Endometrium (tissue), 2 donors: ENCODE measurements around the gene TSHZ2.

Experiments
- FAIRE-seq: peaks from 2 replicates; lab custom pipeline; 2012; peaks lifted over from hg19 to GRCh38; lab: Jason Lieb, UNC
- donor health status: control.
- donor health status: control.

Gene TSHZ2

GRCh38 chr20:52972190-52972937 lies at the start of gene TSHZ2:
Gene TSHZ2 (plus strand): TSS chr20:52972358. CDS start chr20:52973294, 936 bp downstream.
- FAIRE-seq: no peak

- no peak for FAIRE-seq
These were observed 49.7 kb upstream of the TSHZ2 start for GRCh38 chr20:52922436-52922835.

GRCh38 chr20:52923123-52923937 lies 48.8 kb upstream of the TSHZ2 start:
- FAIRE-seq: peak; percentile 33

- no peak for FAIRE-seq
These were observed 47.5 kb upstream of the TSHZ2 start for GRCh38 chr20:52924411-52925271.

GRCh38 chr20:52926505-52926904 lies 45.7 kb upstream of the TSHZ2 start:
- no peak for FAIRE-seq

- no peak for FAIRE-seq
These were observed 38.3 kb upstream of the TSHZ2 start for GRCh38 chr20:52933867-52934266.

GRCh38 chr20:52936351-52937340 lies 35.5 kb upstream of the TSHZ2 start:
- no peak for FAIRE-seq

GRCh38 chr20:52937591-52938100 lies 34.5 kb upstream of the TSHZ2 start:
- no peak for FAIRE-seq

GRCh38 chr20:52939141-52939540 lies 33.0 kb upstream of the TSHZ2 start:
- no peak for FAIRE-seq

- no peak for FAIRE-seq
These were observed 30.4 kb upstream of the TSHZ2 start for GRCh38 chr20:52941808-52942207.

GRCh38 chr20:52943185-52943841 lies 28.8 kb upstream of the TSHZ2 start:
- no peak for FAIRE-seq

- FAIRE-seq: no peak
These were observed 26.9 kb upstream of the TSHZ2 start for GRCh38 chr20:52945268-52945667.

- peak; percentile 54 for FAIRE-seq
These were observed 26.2 kb upstream of the TSHZ2 start for GRCh38 chr20:52945862-52946522.

GRCh38 chr20:52948491-52948890 lies 23.7 kb upstream of the TSHZ2 start:
- no peak for FAIRE-seq

GRCh38 chr20:52953020-52953419 lies 19.1 kb upstream of the TSHZ2 start:
- FAIRE-seq: no peak

GRCh38 chr20:52954849-52955248 lies 17.3 kb upstream of the TSHZ2 start:
- FAIRE-seq: no peak

GRCh38 chr20:52958211-52958610 lies 13.9 kb upstream of the TSHZ2 start:
- FAIRE-seq: no peak

- no peak for FAIRE-seq
These were observed 13.0 kb upstream of the TSHZ2 start for GRCh38 chr20:52959125-52959524.

GRCh38 chr20:52962183-52962582 lies 10.0 kb upstream of the TSHZ2 start:
- no peak for FAIRE-seq

- no peak for FAIRE-seq
These were observed 9.0 kb upstream of the TSHZ2 start for GRCh38 chr20:52963131-52963530.
